HepG2 (cell line): ENCODE data around the gene RNASE7. TPM values are rescaled to one million over a fixed set of nuclear protein-coding genes. Genes with fewer than 3 reads are reported as not detected.

Experiments used
- CREB1 ChIP-seq, 2 experiments: fragments of 450-650 bp in 1 of 2; IDR thresholded peaks; 2 replicates each; pipeline ENCODE4 v1.6.1; 2016 to 2017; ENCODE audit warnings: control low read depth in 1 of 2, mild to moderate bottlenecking in 1 of 2, missing compliant biosample characterization in 1 of 2, missing genetic modification characterization in 1 of 2
- HES4 ChIP-seq: sonication (generic); formaldehyde crosslinking; IDR thresholded peaks from 2 replicates; pipeline ENCODE4 v1.9.0; 2021; ENCODE audit warnings: mild to moderate bottlenecking, missing genetic modification reagents, borderline replicate concordance
- HNRNPL ChIP-seq: fragments of 200-400 bp; formaldehyde crosslinking; IDR thresholded peaks from 2 replicates; pipeline ENCODE4 v1.6.1; 2017; ENCODE audit warnings: mild to moderate bottlenecking, low read depth, low read length
- KLF11 ChIP-seq: IDR thresholded peaks from 2 replicates; pipeline ENCODE4 v1.6.1; 2016; ENCODE audit warnings: missing compliant biosample characterization
- MAF1 ChIP-seq: sonication (generic); formaldehyde crosslinking; IDR thresholded peaks from 2 replicates; pipeline ENCODE4 v1.5.0; 2020; ENCODE audit warnings: missing genetic modification reagents, borderline replicate concordance
- NCOA5 ChIP-seq: sonication (generic); formaldehyde crosslinking; IDR thresholded peaks from 2 replicates; pipeline ENCODE4 v1.4.0; 2020; ENCODE audit warnings: missing genetic modification reagents
- PAWR ChIP-seq: sonication (generic); formaldehyde crosslinking; IDR thresholded peaks from 2 replicates; pipeline ENCODE4 v1.4.0; 2020; ENCODE audit warnings: missing genetic modification reagents, mild to moderate bottlenecking, borderline replicate concordance
- PAX8 ChIP-seq: sonication (generic); formaldehyde crosslinking; IDR thresholded peaks from 2 replicates; pipeline ENCODE4 v1.8.0; 2022; ENCODE audit warnings: mild to moderate bottlenecking, missing genetic modification reagents, borderline replicate concordance
- RARG ChIP-seq: sonication (generic); formaldehyde crosslinking; IDR thresholded peaks from 2 replicates; pipeline ENCODE4 v1.4.0; 2020; ENCODE audit warnings: low read depth, mild to moderate bottlenecking, missing genetic modification reagents
- RBM39 ChIP-seq: fragments of 200-400 bp; formaldehyde crosslinking; IDR thresholded peaks from one replicate; pipeline ENCODE4 v1.6.1; 2018; ENCODE audit warnings: antibody characterized with exemption, mild to moderate bottlenecking, low read depth, low read length; ENCODE audit not compliant: poor library complexity, severe bottlenecking
- REXO4 ChIP-seq: sonication (generic); formaldehyde crosslinking; IDR thresholded peaks from 2 replicates; pipeline ENCODE4 v1.8.0; 2022; ENCODE audit warnings: missing genetic modification reagents, mild to moderate bottlenecking, borderline replicate concordance
- SMYD3 ChIP-seq: sonication (generic); formaldehyde crosslinking; IDR thresholded peaks from 2 replicates; pipeline ENCODE4 v1.8.1; 2023; ENCODE audit warnings: mild to moderate bottlenecking, missing genetic modification reagents
- SRSF1 ChIP-seq: fragments of 200-400 bp; formaldehyde crosslinking; optimal IDR thresholded peaks from 2 replicates; pipeline ENCODE3; 2017; ENCODE audit warnings: mild to moderate bottlenecking, low read depth, low read length, moderate library complexity
- TMF1 ChIP-seq: sonication (generic); formaldehyde crosslinking; IDR thresholded peaks from 2 replicates; pipeline ENCODE4 v1.8.1; 2022; ENCODE audit warnings: low read depth, missing genetic modification reagents
- ZNF101 ChIP-seq: sonication (generic); formaldehyde crosslinking; IDR thresholded peaks from 2 replicates; pipeline ENCODE4 v1.4.0; 2020; ENCODE audit warnings: mild to moderate bottlenecking, low read depth, missing genetic modification reagents, borderline replicate concordance
- ZNF143 ChIP-seq: sonication (generic); formaldehyde crosslinking; IDR thresholded peaks from 2 replicates; pipeline ENCODE4 v1.4.0; 2020; ENCODE audit warnings: missing genetic modification reagents
- ZNF292 ChIP-seq: sonication (generic); formaldehyde crosslinking; IDR thresholded peaks from 2 replicates; pipeline ENCODE4 v1.8.1; 2022; ENCODE audit warnings: mild to moderate bottlenecking, low read depth, missing genetic modification reagents, borderline replicate concordance
- ZNF326 ChIP-seq: sonication (generic); formaldehyde crosslinking; IDR thresholded peaks from 2 replicates; pipeline ENCODE4 v1.4.0; 2020; ENCODE audit warnings: missing genetic modification reagents, borderline replicate concordance
- ZNF644 ChIP-seq: IDR thresholded peaks from 2 replicates; pipeline ENCODE4 v1.6.1; 2016; ENCODE audit warnings: low read depth
- ZSCAN29 ChIP-seq: sonication (generic); formaldehyde crosslinking; conservative IDR thresholded peaks from 2 replicates; pipeline ENCODE4 v1.4.0; 2020; ENCODE audit warnings: mild to moderate bottlenecking, missing genetic modification reagents
- polyA plus RNA-seq, 8 experiments: library from polyadenylated mRNA; depleted of rRNA in 3 of 8; stranded (reverse) in 7 of 8; unstranded in 1 of 8; fragments of >200 nt; fragmentation: Illumina TruSeq in 4 of 8; extraction: Trizol in 4 of 8; gene quantifications; 2 replicates each; pipeline versions ENCODE4 v1.2.1 to v1.2.3, GENCODE V29; 2011 to 2016; ENCODE audit warnings: low read depth in 4 of 8, missing spikeins in 1 of 8, mixed read lengths in 1 of 8; ENCODE audit not compliant: insufficient read depth in 1 of 8
- total RNA-seq, 5 experiments: library from RNA; depleted of rRNA; stranded (reverse); fragments of >200 nt; fragmentation: Illumina TruSeq; extraction: Trizol; gene quantifications; 2 replicates each; pipeline ENCODE4 v1.2.3, GENCODE V29; 2016; ENCODE audit warnings: low read depth in 1 of 5
- TF ChIP-seq, protein P1 (sequence below): sonication (generic); formaldehyde crosslinking; IDR thresholded peaks from 2 replicates; pipeline ENCODE4 v1.8.1; 2023; ENCODE audit warnings: mild to moderate bottlenecking, missing genetic modification reagents, borderline replicate concordance
- TF ChIP-seq, protein P2 (sequence below): sonication (generic); formaldehyde crosslinking; IDR thresholded peaks from 2 replicates; pipeline ENCODE4 v1.4.0; 2020; ENCODE audit warnings: mild to moderate bottlenecking, missing genetic modification reagents, borderline replicate concordance
- TF ChIP-seq, protein P3 (sequence below): sonication (generic); formaldehyde crosslinking; IDR thresholded peaks from 2 replicates; pipeline ENCODE4 v1.4.0; 2020; ENCODE audit warnings: mild to moderate bottlenecking, missing genetic modification reagents
- TF ChIP-seq, protein P4 (sequence below): sonication (generic); formaldehyde crosslinking; IDR thresholded peaks from 2 replicates; pipeline ENCODE4 v1.4.0; 2020; ENCODE audit warnings: missing genetic modification reagents, borderline replicate concordance
- TF ChIP-seq, protein P5 (sequence below): IDR thresholded peaks from 2 replicates; pipeline ENCODE4 v1.6.1; 2012; ENCODE audit warnings: inconsistent platforms

The RNASE7 gene
- total and polyA plus RNA-seq, 2 of the 13 experiments (the other 11 are each of a cell fraction or from before 2014, with no cell fraction given) = 0.04 TPM; not detected in 1

DNA sequence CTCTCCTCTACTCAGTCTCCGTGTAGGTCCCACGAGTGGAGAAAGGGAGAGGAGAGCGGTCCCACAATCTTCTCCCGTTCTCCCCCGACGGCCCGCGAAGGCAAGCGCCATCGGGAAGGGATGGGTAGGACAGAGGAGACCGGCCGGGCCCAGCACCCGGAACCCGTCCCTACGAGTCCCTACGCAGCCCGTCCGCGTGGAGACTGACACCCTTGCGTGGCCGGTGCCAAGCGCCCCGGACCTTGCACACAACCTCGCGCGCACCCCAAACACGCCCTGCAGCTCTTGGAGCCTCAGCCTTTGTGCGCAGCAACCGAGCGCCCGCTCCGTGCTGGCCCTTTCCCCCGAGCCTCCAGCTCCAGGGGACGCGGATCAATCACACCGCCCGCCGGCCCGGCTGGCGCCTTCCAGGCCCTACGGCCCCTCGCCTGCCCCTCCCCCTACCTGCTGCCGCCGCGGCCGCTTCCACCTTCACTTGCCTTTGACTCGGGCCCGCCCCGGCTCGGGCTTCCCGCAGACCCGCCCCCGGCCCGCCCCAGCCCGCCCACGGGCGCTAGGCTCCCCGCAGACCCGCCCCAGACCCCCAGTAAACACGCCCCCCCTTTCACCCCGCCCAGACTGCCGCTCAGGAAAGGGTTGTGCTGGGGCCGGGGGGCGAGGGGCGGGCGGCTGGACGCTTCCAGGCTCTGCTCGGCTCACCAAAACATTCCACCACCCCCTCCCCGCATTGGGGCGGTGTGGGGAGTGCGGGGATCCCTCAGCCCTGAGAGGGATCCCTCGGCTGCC lies 17.4 kb upstream of the RNASE7 start, which contains the start of gene NDRG2 (continued):
- TF ChIP-seq ZNF326 (CRISPR knock-in tag) = no peak
- TF ChIP-seq, protein P1, sequence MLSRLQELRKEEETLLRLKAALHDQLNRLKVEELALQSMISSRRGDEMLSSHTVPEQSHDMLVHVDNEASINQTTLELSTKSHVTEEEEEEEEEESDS (CRISPR knock-in tag) = no peak
- TF ChIP-seq PAWR (CRISPR knock-in tag) = no peak
- TF ChIP-seq KLF11 (CRISPR knock-in tag) = no peak
- TF ChIP-seq HES4 = peak; percentile 92
- TF ChIP-seq RARG (CRISPR knock-in tag) = no peak
- TF ChIP-seq, protein P2, sequence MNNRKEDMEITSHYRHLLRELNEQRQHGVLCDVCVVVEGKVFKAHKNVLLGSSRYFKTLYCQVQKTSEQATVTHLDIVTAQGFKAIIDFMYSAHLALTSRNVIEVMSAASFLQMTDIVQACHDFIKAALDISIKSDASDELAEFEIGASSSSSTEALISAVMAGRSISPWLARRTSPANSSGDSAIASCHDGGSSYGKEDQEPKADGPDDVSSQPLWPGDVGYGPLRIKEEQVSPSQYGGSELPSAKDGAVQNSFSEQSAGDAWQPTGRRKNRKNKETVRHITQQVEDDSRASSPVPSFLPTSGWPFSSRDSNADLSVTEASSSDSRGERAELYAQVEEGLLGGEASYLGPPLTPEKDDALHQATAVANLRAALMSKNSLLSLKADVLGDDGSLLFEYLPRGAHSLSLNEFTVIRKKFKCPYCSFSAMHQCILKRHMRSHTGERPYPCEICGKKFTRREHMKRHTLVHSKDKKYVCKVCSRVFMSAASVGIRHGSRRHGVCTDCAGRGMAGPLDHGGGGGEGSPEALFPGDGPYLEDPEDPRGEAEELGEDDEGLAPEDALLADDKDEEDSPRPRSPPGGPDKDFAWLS (CRISPR knock-in tag) = no peak
- 0 out of 2 replicates have a peak, but pooled peaks have one; percentile 41 for TF ChIP-seq HNRNPL
- TF ChIP-seq SRSF1 = no peak
- TF ChIP-seq, protein P3, sequence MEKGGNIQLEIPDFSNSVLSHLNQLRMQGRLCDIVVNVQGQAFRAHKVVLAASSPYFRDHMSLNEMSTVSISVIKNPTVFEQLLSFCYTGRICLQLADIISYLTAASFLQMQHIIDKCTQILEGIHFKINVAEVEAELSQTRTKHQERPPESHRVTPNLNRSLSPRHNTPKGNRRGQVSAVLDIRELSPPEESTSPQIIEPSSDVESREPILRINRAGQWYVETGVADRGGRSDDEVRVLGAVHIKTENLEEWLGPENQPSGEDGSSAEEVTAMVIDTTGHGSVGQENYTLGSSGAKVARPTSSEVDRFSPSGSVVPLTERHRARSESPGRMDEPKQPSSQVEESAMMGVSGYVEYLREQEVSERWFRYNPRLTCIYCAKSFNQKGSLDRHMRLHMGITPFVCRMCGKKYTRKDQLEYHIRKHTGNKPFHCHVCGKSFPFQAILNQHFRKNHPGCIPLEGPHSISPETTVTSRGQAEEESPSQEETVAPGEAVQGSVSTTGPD (CRISPR knock-in tag) = no peak
- peak; percentile 73 for TF ChIP-seq RBM39
- no peak for TF ChIP-seq SMYD3
- peak; percentile 63 for TF ChIP-seq ZNF292 (CRISPR knock-in tag)
- no peak for TF ChIP-seq TMF1 (CRISPR knock-in tag)
- TF ChIP-seq, protein P4, sequence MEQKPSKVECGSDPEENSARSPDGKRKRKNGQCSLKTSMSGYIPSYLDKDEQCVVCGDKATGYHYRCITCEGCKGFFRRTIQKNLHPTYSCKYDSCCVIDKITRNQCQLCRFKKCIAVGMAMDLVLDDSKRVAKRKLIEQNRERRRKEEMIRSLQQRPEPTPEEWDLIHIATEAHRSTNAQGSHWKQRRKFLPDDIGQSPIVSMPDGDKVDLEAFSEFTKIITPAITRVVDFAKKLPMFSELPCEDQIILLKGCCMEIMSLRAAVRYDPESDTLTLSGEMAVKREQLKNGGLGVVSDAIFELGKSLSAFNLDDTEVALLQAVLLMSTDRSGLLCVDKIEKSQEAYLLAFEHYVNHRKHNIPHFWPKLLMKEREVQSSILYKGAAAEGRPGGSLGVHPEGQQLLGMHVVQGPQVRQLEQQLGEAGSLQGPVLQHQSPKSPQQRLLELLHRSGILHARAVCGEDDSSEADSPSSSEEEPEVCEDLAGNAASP = 0 out of 2 replicates have a peak, but pooled peaks have one; percentile 32
- no peak for TF ChIP-seq NCOA5
- TF ChIP-seq PAX8 (CRISPR knock-in tag) = no peak
- no peak; the same call in 1 of the 2 replicates for TF ChIP-seq REXO4 (CRISPR knock-in tag)
- TF ChIP-seq ZNF644 (CRISPR knock-in tag) = no peak
- no peak; the same call in 1 of the 2 replicates for TF ChIP-seq MAF1 (CRISPR knock-in tag)
- TF ChIP-seq CREB1 (IDR thresholded peaks at IDR 0.05) = no peak
- no peak for TF ChIP-seq CREB1 (CRISPR knock-in tag; IDR thresholded peaks at IDR 0.05)
- TF ChIP-seq ZSCAN29 (CRISPR knock-in tag) = no peak
- TF ChIP-seq, protein P5, sequence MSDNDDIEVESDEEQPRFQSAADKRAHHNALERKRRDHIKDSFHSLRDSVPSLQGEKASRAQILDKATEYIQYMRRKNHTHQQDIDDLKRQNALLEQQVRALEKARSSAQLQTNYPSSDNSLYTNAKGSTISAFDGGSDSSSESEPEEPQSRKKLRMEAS = peak; percentile 65
- no peak for TF ChIP-seq ZNF101 (CRISPR knock-in tag)
- TF ChIP-seq ZNF143 = no peak; the same call in 1 of the 2 replicates
